ENCODE measurements around the gene PAX5.

The PAX5 gene

GRCh38 chr9:37011530-37011929, 22.5 kb downstream of the PAX5 start:
- DNase-seq, result no peak

GRCh38 chr9:37010976-37011375, 23.1 kb downstream of the PAX5 start:
- no peak for DNase-seq

DNA sequence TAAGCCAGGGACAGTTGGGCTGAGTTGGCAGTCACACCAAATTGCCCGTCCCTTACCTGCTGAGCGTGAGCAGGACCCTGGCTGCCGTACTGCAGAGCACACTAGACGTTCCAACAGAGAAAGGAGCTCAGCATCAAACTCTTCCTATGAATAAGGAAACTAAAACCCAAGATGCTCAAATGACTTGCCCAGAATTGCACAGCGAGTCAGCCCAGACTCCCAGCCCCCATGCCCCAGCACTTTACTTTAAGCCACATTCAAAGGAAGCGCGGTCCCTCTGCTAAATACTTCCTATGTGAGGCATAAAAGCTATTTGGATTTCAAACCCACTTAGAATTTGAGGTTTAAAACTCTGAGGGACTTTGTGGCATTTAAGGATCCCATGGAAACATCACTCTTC, 23.9 kb downstream of the PAX5 start:
- DNase-seq, result no peak

GRCh38 chr9:37007295-37007694, 26.8 kb downstream of the PAX5 start:
- DNase-seq, result no peak

DNA sequence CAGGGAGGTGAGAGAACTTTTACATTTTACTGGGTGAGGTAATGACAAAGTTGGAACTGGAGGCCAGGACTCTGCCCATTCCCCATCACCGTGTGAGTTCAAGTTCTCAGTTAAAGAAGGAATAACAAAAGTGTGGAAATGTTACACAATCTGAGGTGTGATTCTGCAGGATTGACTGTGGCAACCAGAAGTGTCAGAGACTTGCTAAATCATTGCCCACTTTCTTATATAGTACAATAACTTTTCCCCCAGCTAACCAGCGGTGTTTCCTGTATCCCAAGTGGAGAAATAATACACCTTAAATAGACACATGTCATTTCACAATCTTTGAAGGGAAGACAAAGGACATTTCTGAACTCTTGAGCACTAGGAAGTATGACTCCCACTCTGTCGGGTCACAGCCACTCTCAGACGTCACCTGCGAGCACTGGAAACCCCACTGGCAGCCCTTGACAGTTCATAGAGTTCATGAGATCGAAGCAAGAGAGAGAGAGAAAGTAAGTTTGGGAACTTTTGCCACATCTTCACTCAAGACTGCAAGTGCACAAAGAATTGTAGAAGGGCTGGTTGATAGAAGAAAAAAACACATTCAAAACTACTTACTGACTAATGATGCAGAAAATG, 28.4 kb downstream of the PAX5 start:
- DNase-seq, result no peak

- no peak for DNase-seq
Measured at GRCh38 chr9:37004424-37004935, 29.6 kb downstream of the PAX5 start.

GRCh38 chr9:37002413-37003217, 31.5 kb downstream of the PAX5 start:
- DNase-seq, result no peak

DNA sequence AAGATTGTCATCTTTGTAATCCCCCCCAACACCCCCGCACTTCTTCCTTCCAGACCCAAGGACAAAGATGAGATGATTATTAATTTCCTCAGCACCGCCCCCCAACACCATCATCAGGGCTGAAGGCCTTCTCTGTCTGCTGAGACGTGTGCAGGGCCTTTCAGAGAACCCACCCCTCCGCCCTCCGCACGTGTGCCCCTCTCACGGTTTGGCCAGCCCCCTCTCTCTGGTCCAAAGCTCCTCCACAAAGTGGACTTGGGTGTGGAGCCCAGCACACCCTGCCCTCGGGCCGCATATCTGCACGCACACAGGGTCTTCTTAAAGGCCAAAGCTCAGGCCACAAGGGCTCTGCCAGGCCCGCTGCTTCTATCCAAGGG, 32.0 kb downstream of the PAX5 start:
- no peak for DNase-seq

DNA sequence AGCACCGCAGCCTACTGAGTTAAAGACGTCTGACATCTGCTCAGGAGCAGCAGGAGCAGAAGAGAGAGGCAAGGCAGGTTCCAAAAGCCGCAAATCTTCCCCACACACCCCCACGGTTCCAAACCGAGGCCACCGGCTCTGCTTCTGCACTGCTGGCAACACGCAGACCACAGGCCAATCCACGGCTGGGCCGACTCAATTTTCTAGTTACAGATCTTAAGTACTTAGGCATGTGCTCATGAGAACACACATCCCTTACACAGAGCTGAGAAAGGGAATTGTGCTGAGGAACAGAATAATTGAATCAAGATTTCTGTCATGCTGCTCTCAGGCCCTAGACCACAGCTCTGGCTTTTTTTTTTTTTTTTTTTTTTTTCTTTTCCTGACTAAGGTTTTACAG, 32.6 kb downstream of the PAX5 start:
- no peak for DNase-seq

DNA sequence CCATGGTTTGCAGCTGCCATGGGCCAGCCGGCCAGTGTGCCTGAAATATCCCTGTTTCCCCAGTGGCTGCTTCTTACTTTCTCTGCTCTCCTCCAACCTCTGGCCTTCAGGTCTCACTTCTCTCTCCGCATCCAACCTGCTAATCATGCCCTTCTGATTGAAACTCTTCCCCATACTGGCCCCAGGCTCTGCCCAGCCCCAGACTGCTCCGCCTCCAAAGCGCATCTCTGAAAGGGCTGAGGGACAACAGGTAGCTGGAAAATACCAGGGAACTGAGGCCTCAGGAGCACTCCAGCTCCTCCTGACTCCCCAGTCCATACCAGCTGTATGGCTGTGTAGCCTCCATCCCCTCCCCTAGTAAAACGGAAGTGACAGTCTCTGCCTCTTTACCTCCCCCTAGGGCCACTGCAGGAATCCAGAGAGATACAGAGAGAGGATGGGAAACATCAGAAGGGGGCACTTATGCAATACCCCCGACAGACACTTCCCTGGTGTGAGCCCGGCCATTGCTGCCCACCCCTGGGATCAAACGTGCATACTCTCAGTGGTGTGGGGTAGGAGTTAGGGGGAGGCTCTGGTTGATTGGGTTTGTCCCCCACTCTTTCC, 34.2 kb downstream of the PAX5 start:
- DNase-seq, result no peak

GRCh38 chr9:36997414-36997813, 36.7 kb downstream of the PAX5 start:
- no peak for DNase-seq

DNA sequence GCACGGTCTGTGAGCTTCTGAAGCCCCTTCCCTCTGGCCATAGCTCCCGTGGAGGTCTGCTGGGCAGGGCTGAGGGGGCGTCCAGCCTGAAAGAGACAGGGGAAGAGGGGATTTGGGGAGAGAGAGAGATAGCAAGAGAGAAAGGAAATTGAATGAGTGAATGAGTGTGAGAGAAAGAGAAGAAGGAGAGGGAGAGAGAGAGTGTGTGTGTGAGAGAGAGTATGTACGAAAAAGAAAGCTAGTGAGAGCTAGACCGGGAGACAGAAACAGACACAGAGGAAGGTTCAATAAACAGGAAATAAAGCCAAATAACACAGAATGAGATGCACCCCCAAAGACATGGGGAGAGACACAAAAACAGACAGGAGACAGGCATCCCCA, 37.4 kb downstream of the PAX5 start:
- no peak for DNase-seq

DNA sequence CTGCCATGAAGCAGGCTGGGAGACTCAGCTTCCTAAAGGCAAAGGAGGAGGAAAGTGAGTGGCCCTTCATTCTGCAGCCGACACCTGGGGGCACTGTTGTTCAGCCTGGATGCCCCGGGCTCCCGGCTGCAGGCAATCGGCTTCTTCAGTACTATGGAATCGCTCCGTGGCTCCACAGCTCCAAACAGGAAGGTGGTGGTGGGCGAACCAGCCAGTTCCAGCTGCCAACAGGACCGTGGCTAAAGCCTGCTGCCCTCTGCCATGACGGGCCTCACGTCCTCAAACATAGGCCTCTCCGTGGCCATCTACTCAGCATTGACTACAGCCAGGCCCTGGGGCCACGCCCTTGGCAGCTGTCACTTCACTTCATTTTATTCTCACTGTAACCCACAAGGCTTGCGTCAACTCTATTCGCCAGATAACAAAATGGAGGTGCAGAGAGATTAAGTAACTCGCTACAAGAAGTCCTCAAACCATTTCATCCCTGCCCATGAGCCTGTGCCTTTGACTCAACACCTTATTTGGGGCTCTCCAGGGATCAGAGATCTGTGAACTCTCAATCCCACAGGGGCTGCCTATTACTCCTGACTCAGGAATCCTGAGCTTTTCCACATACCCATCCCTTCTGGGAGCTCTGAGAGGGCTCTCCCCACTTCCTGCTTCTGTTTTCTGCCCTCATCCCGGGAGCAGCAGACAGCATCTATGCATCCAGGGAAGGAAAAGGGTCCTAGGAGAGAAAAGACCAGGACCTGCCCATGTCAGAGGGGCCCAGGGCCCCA, 38.0 kb downstream of the PAX5 start:
- DNase-seq, result peak in 4 of 5 donors; percentile 28 to 45 (median 38)

DNA sequence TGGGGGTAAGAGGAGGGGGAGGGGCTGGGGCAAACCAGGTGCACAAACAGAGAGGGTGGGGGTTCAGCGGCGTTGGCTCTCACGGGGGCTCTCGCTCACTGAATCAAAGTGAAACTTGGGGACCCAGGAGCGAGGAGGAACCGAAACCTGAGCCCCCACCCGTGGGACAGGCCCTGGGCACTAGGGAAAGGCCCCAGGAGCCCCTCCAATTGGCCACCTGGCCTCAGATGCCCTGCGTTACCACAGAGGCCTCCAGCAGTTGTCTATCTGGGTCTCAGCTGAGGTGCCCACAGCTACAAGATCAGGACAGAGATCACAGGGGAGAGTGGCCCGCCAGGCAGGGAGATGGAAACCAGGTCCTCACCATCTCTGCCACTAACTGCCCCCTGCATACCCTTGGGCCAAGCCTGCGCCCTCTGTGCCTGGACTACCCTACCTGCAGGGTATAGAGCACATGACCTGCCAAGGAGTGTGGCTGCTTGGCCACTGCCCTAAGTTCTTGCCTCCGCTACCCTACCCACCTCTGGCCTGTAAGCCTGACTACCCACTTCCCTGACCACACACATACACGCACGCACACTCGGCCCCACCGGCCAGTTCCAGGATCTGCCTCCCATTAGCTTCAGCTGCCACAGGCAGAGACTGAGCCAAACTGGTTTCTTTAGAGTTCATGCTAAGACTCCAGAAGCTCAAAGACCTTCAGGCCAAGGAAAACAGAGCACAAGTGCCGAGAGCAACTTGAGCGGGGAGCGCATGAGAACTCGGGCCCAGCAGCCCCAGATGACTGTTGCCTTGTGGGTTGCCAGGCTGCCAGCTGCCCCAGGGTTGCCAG, 39.9 kb downstream of the PAX5 start:
- DNase-seq, result no peak

- no peak for DNase-seq
Measured at GRCh38 chr9:36992501-36993316, 41.4 kb downstream of the PAX5 start.

DNA sequence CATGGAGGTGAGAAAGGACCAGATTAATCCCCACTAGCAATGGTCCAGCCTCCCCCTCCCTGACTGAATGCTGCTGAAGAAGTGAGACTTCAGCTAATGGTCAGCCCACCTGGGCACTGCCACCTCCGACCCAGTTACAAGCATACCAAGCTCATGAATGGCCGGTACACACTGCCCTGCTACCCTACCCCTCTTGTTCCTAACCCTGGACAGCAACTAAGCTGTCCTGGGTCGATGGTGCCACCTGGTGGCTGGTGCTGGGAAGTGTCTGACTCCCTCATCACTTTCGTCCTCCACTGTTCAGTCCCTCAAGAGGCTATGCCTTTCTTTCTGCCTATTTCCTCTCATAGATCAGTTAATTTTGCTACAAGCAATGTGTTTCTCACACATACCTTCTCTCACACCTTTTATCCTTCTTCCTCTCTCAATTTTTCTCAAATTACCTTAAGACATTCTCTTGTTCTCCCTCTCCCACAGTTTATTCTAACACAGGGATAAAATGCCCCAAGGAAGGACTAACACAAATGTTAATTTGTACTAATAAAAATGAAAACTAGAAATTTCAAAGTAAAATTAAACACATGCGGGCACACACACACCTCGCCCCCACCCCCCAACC, 42.4 kb downstream of the PAX5 start:
- DNase-seq, result peak in 1 of 5 donors; percentile 49

DNA sequence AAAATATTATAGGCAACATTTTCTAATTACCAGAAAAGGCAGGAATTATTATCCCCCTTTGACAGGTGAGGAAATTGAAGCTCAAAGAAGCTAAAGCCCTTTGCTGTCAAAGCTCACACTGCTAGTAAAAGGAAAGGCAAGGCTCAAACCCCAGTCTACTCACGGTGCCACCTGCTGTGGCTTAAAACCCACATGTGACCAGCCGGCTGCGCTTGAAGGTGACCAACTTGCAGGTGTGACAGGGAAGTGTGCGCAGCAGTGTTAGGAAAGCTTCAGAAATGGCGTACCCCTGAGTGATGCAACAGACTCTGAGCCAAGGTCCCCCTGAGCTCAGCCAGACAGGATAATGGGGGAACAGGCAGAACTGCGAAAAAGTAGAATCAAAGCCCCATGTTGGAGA, 45.2 kb downstream of the PAX5 start:
- no peak for DNase-seq

DNA sequence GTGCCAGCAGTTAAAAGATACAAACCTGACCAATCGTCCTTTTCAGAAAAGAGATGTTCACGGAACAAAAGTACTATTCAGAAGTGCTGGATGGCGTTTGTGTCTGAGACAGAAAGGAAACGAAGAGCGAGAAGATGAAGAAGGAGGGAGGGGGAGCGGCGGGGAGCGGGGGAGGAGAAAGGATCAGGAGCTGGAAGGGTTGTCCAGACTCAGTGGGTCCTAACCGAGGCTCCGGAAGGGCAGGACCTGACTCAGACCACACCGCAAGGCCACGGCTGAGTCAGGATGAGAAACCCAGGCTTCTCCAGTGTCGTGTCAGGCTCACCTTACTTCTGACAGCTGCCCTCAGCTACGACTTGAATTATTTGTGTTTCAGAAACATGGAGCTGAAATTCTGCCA, 46.2 kb downstream of the PAX5 start:
- DNase-seq, result no peak

GRCh38 chr9:36987409-36987808, 46.7 kb downstream of the PAX5 start:
- DNase-seq, result no peak

DNA sequence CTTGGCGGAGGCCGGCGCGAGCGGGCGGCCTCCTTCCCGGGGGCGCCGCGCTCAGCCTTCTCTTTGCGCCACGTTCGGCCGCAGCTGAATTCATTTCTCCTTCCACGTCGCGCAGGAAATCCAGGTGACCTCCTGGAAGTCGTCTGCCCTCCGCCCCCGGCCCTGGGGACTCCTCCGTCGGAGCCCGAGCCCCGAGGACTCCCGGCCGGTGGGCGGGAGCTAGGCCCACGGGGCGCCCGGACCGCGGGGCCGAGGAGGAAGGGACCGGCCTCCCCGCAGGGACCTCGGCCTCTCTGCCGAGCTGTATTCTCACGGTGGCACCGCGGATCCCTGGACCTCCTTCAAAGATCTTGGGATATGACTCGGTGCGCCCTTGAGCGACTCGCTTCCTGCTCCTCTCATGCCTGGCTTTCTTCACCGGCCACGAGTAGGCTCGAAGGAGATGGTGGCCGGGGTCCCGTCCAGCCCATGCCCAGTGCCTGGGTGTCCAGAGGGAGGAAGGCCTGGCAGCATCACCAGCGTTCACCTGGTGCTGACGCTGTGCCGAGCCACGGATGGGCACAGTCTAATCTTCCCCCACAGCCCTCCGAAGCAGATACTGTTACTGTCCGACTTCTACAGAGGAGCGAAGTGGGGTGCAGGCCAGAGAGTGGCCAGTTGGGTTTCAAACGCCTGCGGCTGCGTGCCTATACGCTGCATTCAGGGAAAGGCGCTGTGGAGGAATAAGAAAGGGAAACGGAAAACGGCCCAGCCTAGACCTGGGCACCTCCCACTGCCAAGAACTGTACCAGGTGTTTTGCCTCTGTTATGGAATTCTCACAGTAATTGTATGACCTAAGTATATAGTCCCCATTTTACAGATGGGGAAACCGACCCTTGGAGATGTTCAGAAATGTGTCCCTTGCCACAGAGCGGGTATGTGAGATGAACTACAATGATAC, 47.3 kb downstream of the PAX5 start:
- no peak for DNase-seq
